Measurements from ENCODE around the gene FBXO7. TPM values are rescaled to one million over a fixed set of nuclear protein-coding genes. Genes with fewer than 3 reads are reported as not detected.

The FBXO7 gene
- total RNA-seq, 1 experiment from 2014 or later: 95.2 TPM

GRCh38 chr22:32535531-32536190 lies 61.0 kb downstream of the FBXO7 start:
- intact Hi-C loops (cut with micrococcal nuclease; ENCODE audit: unreplicated experiment): no loop called here
- Histone ChIP-seq H3K4me1 (ENCODE audit: insufficient read depth, low read length, poor library complexity, severe bottlenecking) (peaks cover 6% of the 10 kb centered on the region), H3K4me3 (ENCODE audit: low read depth, low read length, poor library complexity, severe bottlenecking) (no peak overlapping the region), H3K27ac (ENCODE audit: low read depth, low read length, poor library complexity, severe bottlenecking) (no peak overlapping the region), H3K27me3 (replicated peaks; ENCODE audit: insufficient read depth, low read depth, low read length, poor library complexity) (peaks cover 16% of the 10 kb centered on the region), H3K9me3 (ENCODE audit: low read depth, low read length, poor library complexity, severe bottlenecking) (no peaks in the 10 kb centered on the region), H3K36me3 (ENCODE audit: insufficient read depth, low read length, poor library complexity, severe bottlenecking) (no peaks in the 10 kb centered on the region)
- POLR2A ChIA-PET (ENCODE audit: low non-redundant PET): no interaction called here
- BruUV-seq (replicated peaks): no TSS peak
- no peak for DNase-seq (ENCODE audit: low spot score)
- TF ChIP-seq, protein P1, sequence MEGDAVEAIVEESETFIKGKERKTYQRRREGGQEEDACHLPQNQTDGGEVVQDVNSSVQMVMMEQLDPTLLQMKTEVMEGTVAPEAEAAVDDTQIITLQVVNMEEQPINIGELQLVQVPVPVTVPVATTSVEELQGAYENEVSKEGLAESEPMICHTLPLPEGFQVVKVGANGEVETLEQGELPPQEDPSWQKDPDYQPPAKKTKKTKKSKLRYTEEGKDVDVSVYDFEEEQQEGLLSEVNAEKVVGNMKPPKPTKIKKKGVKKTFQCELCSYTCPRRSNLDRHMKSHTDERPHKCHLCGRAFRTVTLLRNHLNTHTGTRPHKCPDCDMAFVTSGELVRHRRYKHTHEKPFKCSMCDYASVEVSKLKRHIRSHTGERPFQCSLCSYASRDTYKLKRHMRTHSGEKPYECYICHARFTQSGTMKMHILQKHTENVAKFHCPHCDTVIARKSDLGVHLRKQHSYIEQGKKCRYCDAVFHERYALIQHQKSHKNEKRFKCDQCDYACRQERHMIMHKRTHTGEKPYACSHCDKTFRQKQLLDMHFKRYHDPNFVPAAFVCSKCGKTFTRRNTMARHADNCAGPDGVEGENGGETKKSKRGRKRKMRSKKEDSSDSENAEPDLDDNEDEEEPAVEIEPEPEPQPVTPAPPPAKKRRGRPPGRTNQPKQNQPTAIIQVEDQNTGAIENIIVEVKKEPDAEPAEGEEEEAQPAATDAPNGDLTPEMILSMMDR (conservative IDR thresholded peaks at IDR 0.05; ENCODE audit: low read depth, low read length): no peak
- TF ChIP-seq EZH2 (IDR thresholded peaks at IDR 0.05; ENCODE audit: borderline replicate concordance, low read depth, low read length, poor library complexity, severe bottlenecking): no peak
- CTCF ChIA-PET: no interaction called here

- no TSS peak for BruUV-seq (replicated peaks)
- H3K4me1 ChIP-seq (ENCODE audit: insufficient read depth, low read length, poor library complexity, severe bottlenecking): peaks cover 6% of the 10 kb centered on the region
- POLR2A ChIA-PET (ENCODE audit: low non-redundant PET): no interaction called here
- DNase-seq (ENCODE audit: low spot score): no peak
- CTCF ChIA-PET: no interaction called here
- H3K36me3 ChIP-seq (ENCODE audit: insufficient read depth, low read length, poor library complexity, severe bottlenecking): no peaks in the 10 kb centered on the region
- TF ChIP-seq EZH2 (IDR thresholded peaks at IDR 0.05; ENCODE audit: borderline replicate concordance, low read depth, low read length, poor library complexity, severe bottlenecking): no peak
- TF ChIP-seq, protein P1 (conservative IDR thresholded peaks at IDR 0.05; ENCODE audit: low read depth, low read length): no peak
- no peak overlapping the region for H3K27ac ChIP-seq (ENCODE audit: low read depth, low read length, poor library complexity, severe bottlenecking)
- H3K4me3 ChIP-seq (ENCODE audit: low read depth, low read length, poor library complexity, severe bottlenecking): no peak overlapping the region
- no peaks in the 10 kb centered on the region for H3K9me3 ChIP-seq (ENCODE audit: low read depth, low read length, poor library complexity, severe bottlenecking)
- intact Hi-C loops (cut with micrococcal nuclease; ENCODE audit: unreplicated experiment): no loop called here
- peaks cover 19% of the 10 kb centered on the region for H3K27me3 ChIP-seq (replicated peaks; ENCODE audit: insufficient read depth, low read depth, low read length, poor library complexity)
These were observed 61.7 kb downstream of the FBXO7 start for GRCh38 chr22:32536352-32536751.

DNA sequence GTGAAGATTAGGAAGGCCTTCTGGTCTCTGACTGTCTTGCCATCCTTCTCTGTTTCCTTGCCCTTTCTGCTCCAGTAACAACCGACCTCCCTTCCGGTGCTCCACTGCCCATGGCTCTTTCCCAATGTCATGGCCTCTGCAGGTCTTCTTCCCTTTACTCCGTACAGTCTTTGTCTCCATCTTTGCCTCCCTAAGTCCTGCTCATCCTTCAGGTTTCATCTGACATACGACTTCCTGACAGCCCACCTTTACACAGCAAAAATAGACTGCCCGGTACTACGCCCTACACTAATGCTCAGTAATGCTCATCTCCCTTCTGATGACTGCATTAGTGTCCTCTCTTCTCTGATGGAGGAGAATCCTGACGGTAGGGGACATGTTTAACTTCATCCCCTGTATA lies 63.9 kb downstream of the FBXO7 start:
- intact Hi-C loops (cut with micrococcal nuclease; ENCODE audit: unreplicated experiment): no loop called here
- ChIA-PET CTCF (no interaction called here), POLR2A (ENCODE audit: low non-redundant PET) (no interaction called here)
- Histone ChIP-seq H3K36me3 (ENCODE audit: insufficient read depth, low read length, poor library complexity, severe bottlenecking) (no peaks in the 10 kb centered on the region), H3K4me3 (ENCODE audit: low read depth, low read length, poor library complexity, severe bottlenecking) (no peak overlapping the region), H3K27ac (ENCODE audit: low read depth, low read length, poor library complexity, severe bottlenecking) (no peak overlapping the region), H3K4me1 (ENCODE audit: insufficient read depth, low read length, poor library complexity, severe bottlenecking) (no peaks in the 10 kb centered on the region), H3K27me3 (replicated peaks; ENCODE audit: insufficient read depth, low read depth, low read length, poor library complexity) (peaks cover 23% of the 10 kb centered on the region), H3K9me3 (ENCODE audit: low read depth, low read length, poor library complexity, severe bottlenecking) (no peaks in the 10 kb centered on the region)
- no peak for DNase-seq (ENCODE audit: low spot score)
- TF ChIP-seq, protein P1 (conservative IDR thresholded peaks at IDR 0.05; ENCODE audit: low read depth, low read length): no peak
- TF ChIP-seq EZH2 (IDR thresholded peaks at IDR 0.05; ENCODE audit: borderline replicate concordance, low read depth, low read length, poor library complexity, severe bottlenecking): no peak
- no TSS peak for BruUV-seq (replicated peaks)
